MCF 10A (cell line): ENCODE data around the gene ZCCHC12. TPM values are rescaled to one million over a fixed set of nuclear protein-coding genes. Genes with fewer than 3 reads are reported as not detected.

Source experiments
- BruUV-seq: library from RNA; stranded (reverse); fragments of 400-500 nt; replicated peaks from 2 replicates; lab custom pipeline; 2021; lab: Mats Ljungman, UMichigan
- CTCF ChIA-PET: fragments of 300-600 bp; sonication (Branson Sonifier 250); formaldehyde crosslinking; extraction: SDS; loops from one replicate; lab custom pipeline; 2021; ENCODE audit warnings: antibody characterized with exemption, inconsistent platforms; lab: Yijun Ruan, JAX
- POLR2A ChIA-PET: fragments of 300-600, 350-650 bp; sonication (Branson Sonifier 250); formaldehyde crosslinking; extraction: SDS; loops from one replicate; lab custom pipeline; 2020; ENCODE audit warnings: antibody characterized with exemption, inconsistent platforms; lab: Yijun Ruan, JAX
- DNase-seq: peaks from one replicate; pipeline ENCODE4 v3.0.0-alpha.2; 2018; ENCODE audit not compliant: unreplicated experiment
- H3K27ac Mint-ChIP-seq: one replicate; pipeline ENCODE4 v1.8.0; 2022; ENCODE audit warnings: mild to moderate bottlenecking, low read depth, mixed read lengths; ENCODE audit not compliant: unreplicated experiment
- H3K27me3 Mint-ChIP-seq: one replicate; pipeline ENCODE4 v1.8.0; 2022; ENCODE audit warnings: mixed read lengths; ENCODE audit not compliant: insufficient read depth, unreplicated experiment
- H3K36me3 Mint-ChIP-seq: one replicate; pipeline ENCODE4 v1.8.0; 2022; ENCODE audit warnings: mild to moderate bottlenecking, moderate library complexity, mixed read lengths; ENCODE audit not compliant: insufficient read depth, unreplicated experiment
- H3K4me1 Mint-ChIP-seq: one replicate; pipeline ENCODE4 v1.8.0; 2022; ENCODE audit warnings: mixed read lengths; ENCODE audit not compliant: insufficient read depth, unreplicated experiment
- H3K4me3 Mint-ChIP-seq: one replicate; pipeline ENCODE4 v1.8.0; 2022; ENCODE audit warnings: mild to moderate bottlenecking, moderate library complexity, mixed read lengths; ENCODE audit not compliant: unreplicated experiment
- H3K9me3 Mint-ChIP-seq: one replicate; pipeline ENCODE4 v1.8.0; 2022; ENCODE audit warnings: mixed read lengths; ENCODE audit not compliant: unreplicated experiment
- intact Hi-C: fragments of 100-400 bp; cut with micrococcal nuclease; formaldehyde crosslinking; loops from 2 replicates; pipeline ENCODE4 v1.14.1; 2022
- total RNA-seq: library from RNA; stranded (reverse); gene quantifications from 2 replicates; pipeline ENCODE4 v1.2.3, GENCODE V29; 2022
- TF ChIP-seq, protein P1 (sequence below): fragments of 200-600 bp; IDR thresholded peaks from one replicate; pipeline ENCODE4 v1.8.0; 2022; ENCODE audit warnings: antibody characterized with exemption, mild to moderate bottlenecking; ENCODE audit not compliant: unreplicated experiment

The ZCCHC12 gene
- total RNA-seq, 1 experiment from 2014 or later = not detected

DNA sequence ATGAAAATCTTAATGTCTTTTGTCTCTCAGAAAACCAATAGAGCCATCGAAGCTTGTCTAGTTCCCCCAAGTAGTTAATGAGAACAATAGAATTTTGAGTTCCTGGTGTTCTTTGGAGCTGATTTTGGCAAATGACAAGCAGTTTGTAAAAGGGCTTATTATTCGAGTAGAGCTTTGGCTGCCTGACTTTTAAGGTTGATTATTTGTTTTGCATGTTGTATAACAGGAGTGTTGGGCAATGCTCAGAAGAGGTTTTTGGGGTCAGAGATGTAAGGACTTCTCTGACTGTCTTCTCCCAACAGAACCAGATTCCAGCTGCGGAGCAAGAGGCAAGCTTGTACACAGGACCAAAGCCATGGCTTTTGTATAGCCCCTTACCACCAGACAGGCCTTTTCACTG lies 30.0 kb downstream of the ZCCHC12 start:
- TF ChIP-seq, protein P1, sequence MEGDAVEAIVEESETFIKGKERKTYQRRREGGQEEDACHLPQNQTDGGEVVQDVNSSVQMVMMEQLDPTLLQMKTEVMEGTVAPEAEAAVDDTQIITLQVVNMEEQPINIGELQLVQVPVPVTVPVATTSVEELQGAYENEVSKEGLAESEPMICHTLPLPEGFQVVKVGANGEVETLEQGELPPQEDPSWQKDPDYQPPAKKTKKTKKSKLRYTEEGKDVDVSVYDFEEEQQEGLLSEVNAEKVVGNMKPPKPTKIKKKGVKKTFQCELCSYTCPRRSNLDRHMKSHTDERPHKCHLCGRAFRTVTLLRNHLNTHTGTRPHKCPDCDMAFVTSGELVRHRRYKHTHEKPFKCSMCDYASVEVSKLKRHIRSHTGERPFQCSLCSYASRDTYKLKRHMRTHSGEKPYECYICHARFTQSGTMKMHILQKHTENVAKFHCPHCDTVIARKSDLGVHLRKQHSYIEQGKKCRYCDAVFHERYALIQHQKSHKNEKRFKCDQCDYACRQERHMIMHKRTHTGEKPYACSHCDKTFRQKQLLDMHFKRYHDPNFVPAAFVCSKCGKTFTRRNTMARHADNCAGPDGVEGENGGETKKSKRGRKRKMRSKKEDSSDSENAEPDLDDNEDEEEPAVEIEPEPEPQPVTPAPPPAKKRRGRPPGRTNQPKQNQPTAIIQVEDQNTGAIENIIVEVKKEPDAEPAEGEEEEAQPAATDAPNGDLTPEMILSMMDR = no peak
- Mint-ChIP-seq H3K9me3 (no peaks in the 10 kb centered on the region), H3K36me3 (no peaks in the 10 kb centered on the region), H3K4me1 (no peaks in the 10 kb centered on the region), H3K27ac (no peak overlapping the region), H3K4me3 (no peak overlapping the region), H3K27me3 (peaks cover 45% of the 10 kb centered on the region)
- intact Hi-C loops = no loop called here
- POLR2A ChIA-PET = interaction anchor here (0.6 kb wide), 1 partner anchor 902 kb away, joined by 3 read pairs; no protein-coding TSS in a partner anchor
- no peak for DNase-seq
- CTCF ChIA-PET = interaction anchor here (0.6 to 0.9 kb wide), 2 partner anchors 8 to 211 kb away, joined by 3 read pairs; no protein-coding TSS in a partner anchor
- no TSS peak for BruUV-seq

DNA sequence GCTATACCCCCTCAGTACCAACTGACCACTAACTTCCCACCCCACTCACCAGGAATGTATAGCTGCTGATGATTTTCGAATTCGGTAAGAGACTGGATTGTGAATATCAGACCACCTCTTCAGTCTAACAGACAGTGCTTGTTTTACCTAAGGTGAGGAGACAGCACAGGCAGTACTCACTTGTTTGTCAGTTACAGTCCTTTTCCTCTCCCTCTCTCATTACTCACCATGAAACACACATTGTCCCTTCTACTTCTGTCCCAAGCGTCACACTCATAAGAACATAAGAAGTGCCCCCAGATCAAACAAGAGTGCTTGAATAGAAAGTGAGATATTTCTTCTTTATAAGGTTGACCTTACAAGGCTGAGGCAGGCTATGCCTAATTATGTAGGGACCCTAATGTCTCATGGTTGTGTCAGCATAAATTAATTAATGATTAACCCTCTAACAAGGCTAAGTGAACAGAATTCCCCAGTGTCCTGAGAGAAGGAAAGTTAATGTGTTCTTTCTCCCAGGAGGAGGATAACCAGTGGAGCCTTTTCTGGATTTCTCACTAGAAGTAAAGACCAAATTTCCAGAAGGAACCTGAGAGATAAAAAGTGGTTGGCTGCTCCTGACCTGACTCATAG lies 32.2 kb downstream of the ZCCHC12 start:
- H3K4me1 Mint-ChIP-seq = no peaks in the 10 kb centered on the region
- no peak overlapping the region for H3K27ac Mint-ChIP-seq
- BruUV-seq = no TSS peak
- H3K9me3 Mint-ChIP-seq = no peaks in the 10 kb centered on the region
- H3K27me3 Mint-ChIP-seq = peaks cover 30% of the 10 kb centered on the region
- POLR2A ChIA-PET = no interaction called here
- CTCF ChIA-PET = interaction anchor here (0.6 to 1.4 kb wide), 3 partner anchors 149 to 254 kb away, joined by 3 to 7 read pairs (median 6); no protein-coding TSS in a partner anchor
- H3K36me3 Mint-ChIP-seq = no peaks in the 10 kb centered on the region
- TF ChIP-seq, protein P1 = no peak
- intact Hi-C loops = no loop called here
- no peak overlapping the region for H3K4me3 Mint-ChIP-seq
- DNase-seq = no peak

DNA sequence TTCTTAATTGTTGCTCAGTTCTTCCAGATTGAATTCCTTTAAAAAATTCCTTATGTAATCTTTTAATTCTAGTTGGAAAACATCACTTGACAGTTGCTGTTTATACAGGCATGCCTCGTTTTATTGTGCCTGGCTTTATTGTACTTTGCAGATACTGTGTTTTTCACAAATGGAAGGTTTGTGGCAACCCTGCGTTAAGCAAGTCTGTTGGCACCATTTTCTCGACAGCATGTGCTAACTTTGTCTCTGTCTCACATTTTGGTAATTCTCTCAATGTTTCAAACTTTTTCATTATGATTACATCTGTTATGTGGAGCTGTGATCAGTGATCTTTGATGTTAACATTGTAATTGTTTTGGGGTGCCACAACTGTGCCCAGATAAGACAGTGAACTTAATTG lies 33.4 kb downstream of the ZCCHC12 start:
- intact Hi-C loops = no loop called here
- Mint-ChIP-seq H3K4me1 (no peaks in the 10 kb centered on the region), H3K36me3 (no peaks in the 10 kb centered on the region), H3K27me3 (peaks cover 30% of the 10 kb centered on the region), H3K27ac (no peak overlapping the region), H3K4me3 (no peak overlapping the region), H3K9me3 (no peaks in the 10 kb centered on the region)
- POLR2A ChIA-PET = interaction anchor here (1.0 kb wide), 1 partner anchor 9 kb away, joined by 4 read pairs; no protein-coding TSS in a partner anchor
- TF ChIP-seq, protein P1 = no peak
- no peak for DNase-seq
- CTCF ChIA-PET = interaction anchor here (0.6 to 2.7 kb wide), 4 partner anchors 9 to 327 kb away, joined by 3 to 20 read pairs (median 4); no protein-coding TSS in a partner anchor
- BruUV-seq = no TSS peak

DNA sequence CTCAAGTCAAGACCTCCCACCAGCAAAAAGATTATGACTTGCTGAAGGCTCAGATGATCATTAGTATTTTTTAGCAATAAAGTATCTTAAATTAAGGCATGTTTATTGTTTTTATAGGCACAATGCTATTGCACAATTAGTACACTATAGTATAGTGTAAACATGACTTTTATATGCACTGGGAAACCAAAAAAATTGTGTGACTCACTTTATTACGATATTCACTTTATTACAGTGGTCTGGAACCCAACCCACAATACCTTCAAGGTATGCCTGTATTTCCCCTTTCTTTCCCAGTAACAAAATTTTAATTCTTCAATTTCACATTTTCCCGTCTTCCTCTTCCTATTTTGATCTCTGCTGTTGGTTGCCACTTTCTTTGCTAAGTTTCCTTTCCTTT lies 37.7 kb downstream of the ZCCHC12 start:
- BruUV-seq = no TSS peak
- POLR2A ChIA-PET = no interaction called here
- H3K27ac Mint-ChIP-seq = no peak overlapping the region

More for the DNA sequence above, 37.7 kb downstream of the ZCCHC12 start:
- H3K4me3 Mint-ChIP-seq = no peak overlapping the region
- DNase-seq = peak; percentile 31
- intact Hi-C loops = no loop called here
- H3K36me3 Mint-ChIP-seq = no peaks in the 10 kb centered on the region
- TF ChIP-seq, protein P1 = no peak
- H3K4me1 Mint-ChIP-seq = no peaks in the 10 kb centered on the region
- no peaks in the 10 kb centered on the region for H3K9me3 Mint-ChIP-seq
- CTCF ChIA-PET = no interaction called here
- H3K27me3 Mint-ChIP-seq = peaks cover 22% of the 10 kb centered on the region
